Activated CD4-positive, alpha-beta T cell treated with anti-CD3 and anti-CD28 coated beads, Interleukin-2, Interleukin-6, amounts not matched to agents 100 ng/mL and 50 ng/mL, durations not matched to agents 16 hours and 8 hours (primary cell): ENCODE data around the gene CLEC1A.
"Not testable (repeated sequence)": the region's sequence is repeated elsewhere in the genome, so short reads cannot be mapped to it uniquely, and the experiment has no call there.

ENCODE experiments used
- DNase-seq: peaks from one replicate; pipeline ENCODE4 v3.0.0-alpha.2; 2020

Gene CLEC1A

DNA sequence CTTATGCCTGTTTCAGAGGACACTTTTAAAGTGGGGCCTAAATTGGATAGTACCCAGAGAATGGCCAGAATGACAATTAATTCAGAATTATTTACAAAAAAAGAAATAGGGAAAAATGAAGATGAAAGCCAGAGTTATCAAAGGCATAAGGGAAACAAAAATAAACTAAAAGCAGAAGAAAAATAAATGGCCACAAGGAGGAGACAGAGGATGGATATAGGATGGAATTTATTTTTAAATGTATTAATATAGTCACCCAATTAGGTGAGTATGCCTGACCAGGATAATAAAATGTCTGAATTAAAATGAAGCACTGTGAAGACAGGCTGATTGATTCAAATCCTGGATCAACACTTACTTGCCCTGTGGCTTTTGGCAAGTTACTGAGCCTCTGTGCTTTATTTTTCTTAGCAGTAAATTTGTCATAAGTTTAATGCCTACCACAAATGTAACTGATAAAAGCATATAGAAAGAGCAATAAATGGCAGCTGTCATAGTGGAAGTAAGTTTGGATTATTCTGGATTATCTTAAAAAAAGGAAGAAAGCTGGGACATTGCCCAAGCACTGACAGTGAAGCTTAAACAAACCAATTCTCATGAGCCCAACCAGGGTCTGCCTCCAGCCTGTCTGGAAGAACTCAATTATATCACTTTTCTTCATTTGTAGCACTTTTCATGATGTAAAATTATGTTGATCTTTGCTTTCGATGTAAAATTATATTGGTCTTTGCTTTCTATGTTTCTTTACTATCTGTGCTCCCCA, 64.8 kb downstream of the CLEC1A start:
- DNase-seq, result no peak

DNA sequence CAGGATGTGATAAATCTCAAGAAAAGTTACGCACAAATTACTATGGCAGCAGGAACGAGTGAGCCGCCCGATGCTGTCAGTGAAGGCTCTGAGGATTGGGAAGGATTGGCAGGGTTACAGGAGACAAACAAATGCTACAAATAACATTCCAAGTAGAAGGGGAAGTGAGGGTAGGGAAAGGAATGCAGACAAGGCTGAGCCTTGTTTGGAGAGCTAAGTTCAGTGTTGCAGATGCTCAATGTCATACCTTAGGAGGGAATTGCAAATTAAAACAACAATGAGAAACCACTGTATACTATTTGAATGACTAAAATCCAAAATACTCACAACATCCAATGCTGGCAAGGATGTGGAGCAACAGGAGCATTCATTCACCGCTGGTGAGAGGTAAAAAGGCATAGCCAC, 67.0 kb downstream of the CLEC1A start:
- no peak for DNase-seq

DNA sequence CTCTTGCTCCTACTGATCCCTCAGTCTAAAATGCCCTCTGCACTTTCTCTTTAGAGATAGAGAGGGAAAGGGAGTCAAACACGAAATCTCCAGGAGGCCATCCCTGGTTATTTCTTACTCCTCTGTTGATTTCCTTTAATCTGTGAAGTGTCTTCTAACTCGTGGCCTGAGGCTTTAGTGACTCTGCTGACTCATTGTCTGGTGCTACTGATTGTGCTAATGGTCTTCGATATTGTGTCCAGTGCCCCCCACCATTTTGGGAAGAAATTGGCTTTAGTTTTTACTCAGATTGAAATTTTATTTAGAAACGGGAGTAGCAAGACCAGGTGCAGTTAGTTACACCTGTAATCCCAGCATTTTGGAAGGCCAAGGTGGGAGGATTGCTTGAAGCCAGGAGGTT, 67.5 kb downstream of the CLEC1A start:
- no peak for DNase-seq

DNA sequence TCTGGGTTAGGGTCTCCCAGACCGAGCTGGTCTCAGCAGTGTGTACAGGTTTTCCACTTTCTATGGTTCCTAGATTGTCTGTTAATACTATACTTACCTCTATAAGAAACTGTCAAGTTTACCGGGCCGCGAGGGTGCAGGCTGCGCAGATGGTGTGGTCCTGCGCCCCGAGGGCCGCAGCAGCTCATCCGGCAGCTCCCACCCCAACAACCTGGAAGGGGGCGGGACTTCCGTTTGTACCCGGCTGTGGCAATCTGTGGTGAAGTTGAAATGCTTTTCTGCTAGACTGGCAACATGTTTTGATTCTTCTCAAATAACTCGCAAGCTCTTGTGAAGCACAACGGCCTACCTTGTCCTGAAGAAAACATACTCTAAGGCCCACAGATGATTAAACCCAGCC, 68.3 kb downstream of the CLEC1A start, which contains the start of gene CLEC9A:
TSS of gene CLEC9A (plus strand) at position 237 of the 400 bp plus-strand sequence. CDS start 22,006 bp downstream, outside the sequence.
- no peak for DNase-seq

DNA sequence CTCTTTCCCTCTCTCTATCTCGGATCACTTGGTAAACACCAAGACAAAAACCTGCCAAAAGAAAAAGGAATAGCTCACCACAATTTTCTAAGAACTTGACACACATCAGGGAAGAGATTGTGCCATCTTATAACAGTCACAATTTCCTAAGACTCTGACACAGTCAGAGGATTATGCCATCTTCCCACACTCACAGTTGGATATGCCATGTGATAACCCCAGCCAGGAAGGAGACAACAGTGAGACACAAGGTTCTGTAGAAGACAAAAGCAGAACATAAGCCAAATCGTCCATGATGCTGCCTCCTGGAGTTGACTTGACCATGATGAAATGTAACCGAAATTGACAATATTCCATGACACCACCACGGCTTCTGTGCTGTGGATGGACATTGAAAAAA, 71.1 kb downstream of the CLEC1A start:
- no peak for DNase-seq

DNA sequence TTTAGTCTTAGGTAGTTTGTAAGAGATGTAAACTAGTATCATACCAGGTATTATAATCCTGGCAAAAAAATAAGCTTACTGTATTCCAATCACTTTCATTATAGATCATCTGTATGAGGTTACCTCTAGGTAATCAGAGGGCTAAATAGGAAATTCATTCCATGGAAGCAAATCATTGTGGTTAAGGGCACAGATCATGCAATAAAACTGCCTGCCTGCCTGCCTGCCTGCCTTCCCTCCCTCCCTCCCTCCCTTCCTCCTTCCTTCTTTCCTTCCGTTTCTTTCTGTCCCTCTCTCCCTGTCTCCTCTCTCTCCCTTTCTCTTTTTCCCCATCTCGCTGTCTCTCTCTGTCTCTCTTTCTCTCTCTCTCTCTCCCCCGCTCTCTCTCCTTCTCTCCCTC, 71.5 kb downstream of the CLEC1A start:
- DNase-seq, result no peak

DNA sequence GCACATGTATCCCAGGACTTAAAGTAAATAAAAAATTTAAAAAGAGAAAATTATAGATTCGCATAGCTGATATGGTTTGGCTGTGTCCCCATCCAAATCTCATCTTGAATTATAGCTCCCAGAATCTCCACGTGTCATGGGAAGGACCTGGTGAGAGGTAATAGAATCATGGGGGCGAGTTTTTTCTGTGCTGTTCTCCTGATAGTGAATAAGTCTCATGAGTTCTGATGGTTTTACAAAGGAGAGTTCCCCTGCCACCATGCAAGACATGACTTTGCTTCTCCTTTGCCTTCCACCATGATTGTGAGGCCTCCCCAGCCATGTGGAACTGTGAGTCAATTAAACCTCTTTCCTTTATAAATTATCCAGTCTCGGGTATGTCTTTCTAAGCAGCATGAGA, 72.1 kb downstream of the CLEC1A start:
- DNase-seq, result not testable (repeated sequence)

DNA sequence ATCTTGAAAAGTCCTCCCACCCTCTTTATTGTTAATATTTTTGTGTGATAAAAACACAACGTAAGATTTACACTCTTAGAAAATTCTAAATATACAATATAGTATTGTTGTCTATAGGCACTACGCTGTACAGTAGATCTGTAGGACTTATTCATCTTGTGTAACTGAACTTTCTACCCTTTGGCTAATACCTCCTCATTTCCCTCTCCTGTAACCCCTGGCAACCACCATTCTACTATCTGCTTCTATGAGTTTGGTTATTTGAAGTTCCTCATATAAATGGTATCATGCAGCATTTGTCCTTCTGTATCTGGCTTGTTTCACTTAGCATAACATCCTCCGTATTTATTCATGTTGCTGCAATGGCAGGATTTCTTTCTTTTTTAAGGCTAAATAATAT, 73.5 kb downstream of the CLEC1A start:
- DNase-seq, result no peak

DNA sequence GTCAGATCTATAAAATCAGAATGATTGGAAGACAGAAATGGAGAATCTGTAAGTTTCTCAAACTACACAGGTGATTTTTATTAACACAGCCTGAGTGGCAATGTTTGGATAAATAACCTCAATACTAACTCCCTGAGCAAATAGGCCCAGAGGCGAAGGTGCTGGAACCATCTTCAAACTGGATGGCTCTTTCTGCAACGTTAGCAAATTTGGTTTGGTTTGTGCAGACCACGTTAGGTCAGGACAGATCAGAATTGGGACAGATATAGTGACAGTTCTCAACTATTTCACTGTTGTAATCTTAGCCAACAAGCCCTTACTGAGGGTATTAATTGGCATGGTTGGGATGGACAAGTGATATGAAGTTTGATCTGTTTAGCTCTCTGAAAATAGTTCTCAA, 77.4 kb downstream of the CLEC1A start:
- DNase-seq, result no peak
